HG02798 (cell line): ENCODE measurements around the gene DNAJC4.

Source experiments
- ATAC-seq: cut with Tn5 transposase; IDR thresholded peaks from one replicate; pipeline ENCODE4 v1.9.1; 2021; ENCODE audit warnings: mild to moderate bottlenecking; ENCODE audit not compliant: unreplicated experiment, poor library complexity

DNAJC4 gene

DNA sequence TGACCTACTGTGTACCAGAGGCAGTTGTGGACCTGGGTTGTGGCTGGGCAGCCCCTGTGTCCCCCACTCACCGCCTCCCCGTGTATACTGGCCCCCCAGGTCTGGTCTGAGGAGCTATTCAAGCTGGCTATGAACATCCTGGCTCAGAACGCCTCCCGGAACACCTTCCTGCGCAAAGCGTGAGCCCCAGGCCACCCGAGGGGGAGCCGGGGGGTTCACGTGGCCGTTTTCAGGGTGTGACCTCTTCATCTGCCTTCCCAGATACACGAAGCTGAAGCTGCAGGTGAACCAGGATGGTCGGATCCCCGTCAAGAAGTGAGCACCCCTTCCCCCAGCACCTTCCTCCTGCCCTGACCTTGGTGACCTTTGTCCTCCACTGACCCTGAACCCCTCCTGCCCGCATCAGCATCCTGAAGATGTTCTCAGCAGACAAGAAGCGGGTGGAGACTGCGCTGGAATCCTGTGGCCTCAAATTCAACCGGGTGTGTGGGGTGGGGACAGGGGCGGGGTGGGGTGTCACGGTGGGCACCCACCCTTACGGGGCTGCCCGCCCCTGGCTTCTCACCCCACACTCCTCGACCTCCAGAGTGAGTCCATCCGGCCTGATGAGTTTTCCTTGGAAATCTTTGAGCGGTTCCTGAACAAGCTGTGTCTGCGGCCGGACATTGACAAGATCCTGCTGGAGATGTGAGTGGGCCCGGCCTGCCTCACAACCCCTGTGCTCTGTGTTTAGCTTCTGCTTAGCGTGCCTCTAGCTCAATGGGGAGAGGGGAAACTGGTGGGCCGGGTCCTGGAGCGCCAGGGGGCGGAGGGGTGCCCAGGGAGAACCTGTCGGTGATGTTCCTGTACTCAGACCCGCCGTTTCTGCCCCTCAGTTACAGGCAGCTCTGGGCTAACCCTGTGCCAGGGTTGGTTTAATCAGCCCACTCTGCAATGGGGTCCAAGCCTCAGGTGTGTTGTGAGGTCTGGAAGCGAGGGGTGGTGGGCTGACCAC is 25.1 kb downstream of the DNAJC4 start:
- no peak for ATAC-seq

DNA sequence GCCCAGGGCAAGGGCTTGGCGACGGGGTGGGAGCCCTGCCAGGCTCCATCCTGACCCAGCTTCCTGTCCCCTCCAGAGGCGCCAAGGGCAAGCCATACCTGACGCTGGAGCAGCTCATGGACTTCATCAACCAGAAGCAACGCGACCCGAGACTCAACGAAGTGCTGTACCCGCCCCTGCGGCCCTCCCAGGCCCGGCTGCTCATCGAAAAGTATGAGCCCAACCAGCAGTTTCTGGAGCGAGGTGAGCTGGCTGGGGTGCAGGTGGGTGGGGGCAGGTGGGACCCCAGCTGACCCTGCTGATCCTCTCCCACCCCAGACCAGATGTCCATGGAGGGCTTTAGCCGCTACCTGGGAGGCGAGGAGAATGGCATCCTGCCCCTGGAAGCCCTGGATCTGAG is 26.0 kb downstream of the DNAJC4 start:
- no peak for ATAC-seq

DNA sequence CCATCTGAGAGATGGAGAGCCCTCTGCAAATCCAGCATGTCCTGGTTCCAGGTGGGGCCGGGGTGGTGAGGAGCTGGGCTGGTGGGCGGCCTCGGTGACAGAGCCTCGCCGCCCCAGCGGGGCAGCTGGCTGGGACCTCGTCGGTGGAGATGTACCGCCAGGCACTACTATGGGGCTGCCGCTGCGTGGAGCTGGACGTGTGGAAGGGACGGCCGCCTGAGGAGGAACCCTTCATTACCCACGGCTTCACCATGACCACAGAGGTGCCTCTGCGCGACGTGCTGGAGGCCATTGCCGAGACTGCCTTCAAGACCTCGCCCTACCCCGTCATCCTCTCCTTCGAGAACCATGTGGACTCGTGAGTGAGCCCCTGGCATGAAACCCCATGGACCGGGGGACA is 28.0 kb downstream of the DNAJC4 start:
- ATAC-seq: no peak

DNA sequence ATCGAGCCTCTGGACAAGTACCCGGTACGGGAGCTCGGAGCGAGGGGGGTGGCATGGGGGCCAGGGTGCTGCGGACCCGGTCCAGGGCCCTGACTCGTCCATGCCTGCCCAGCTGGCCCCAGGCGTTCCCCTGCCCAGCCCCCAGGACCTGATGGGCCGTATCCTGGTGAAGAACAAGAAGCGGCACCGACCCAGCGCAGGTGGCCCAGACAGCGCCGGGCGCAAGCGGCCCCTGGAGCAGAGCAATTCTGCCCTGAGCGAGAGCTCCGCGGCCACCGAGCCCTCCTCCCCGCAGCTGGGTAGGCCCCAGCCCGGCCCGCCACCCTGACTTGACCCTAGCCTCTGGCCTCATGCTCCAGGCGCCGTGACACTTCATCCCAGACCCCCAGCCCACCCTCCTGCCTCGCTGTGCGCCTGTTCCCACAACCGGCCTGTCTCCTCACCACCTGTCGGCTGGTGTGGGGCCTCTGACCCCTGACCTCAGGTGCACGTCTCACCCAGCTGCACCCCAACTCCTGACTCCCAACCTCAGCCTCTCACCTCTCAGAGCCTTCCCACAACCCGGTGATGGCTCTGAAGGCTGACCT is 28.7 kb downstream of the DNAJC4 start:
- ATAC-seq: no peak

DNA sequence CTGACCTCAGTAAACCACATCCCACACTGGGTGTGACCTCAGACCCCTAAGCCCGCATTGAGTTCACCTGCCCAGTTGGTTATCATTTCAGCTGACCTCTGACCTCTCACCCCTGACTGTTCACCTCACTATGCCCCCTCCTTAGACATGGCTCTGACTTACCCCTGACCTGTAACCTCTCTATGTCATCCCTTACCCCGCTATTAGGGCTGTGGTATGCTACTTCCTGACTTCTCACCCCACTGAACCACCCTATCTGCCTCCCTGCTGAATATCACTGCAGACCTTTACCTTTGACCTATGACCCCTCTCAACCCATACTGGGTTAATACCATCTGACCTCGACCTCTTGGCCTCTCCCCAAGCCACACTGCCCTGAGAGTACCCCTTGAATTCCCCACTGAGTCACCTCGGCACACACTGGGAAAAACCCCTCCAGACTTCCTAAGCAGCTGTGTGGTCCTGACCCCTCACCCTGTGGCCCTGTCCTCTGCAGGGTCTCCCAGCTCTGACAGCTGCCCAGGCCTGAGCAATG is 29.3 kb downstream of the DNAJC4 start:
- ATAC-seq: no peak

DNA sequence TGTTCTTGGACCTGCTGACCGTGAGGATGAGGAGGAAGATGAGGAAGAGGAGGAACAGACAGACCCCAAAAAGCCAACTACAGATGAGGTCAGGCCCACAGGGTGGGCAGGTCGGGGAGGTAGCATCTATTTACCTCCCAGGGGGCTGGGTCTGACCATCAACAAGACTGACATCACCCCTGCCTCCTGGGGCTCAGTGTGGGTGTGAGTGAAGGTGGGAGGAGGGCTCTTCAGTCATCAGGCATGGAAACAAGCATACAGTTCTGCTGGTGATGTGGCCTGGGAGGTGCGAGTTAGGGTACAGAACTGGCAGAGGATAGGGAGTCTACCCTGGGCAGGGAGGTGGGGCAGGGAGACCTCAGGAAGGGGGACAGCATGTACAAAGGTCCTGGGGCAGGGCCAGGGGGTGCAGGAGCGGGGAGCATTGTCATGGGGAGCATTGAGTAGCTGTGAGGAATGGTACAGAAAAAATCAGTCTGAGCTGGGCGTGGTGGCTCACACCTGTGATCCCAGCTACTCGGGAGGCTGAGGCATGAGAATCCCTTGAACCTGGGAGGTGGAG is 29.9 kb downstream of the DNAJC4 start:
- ATAC-seq: no peak

DNA sequence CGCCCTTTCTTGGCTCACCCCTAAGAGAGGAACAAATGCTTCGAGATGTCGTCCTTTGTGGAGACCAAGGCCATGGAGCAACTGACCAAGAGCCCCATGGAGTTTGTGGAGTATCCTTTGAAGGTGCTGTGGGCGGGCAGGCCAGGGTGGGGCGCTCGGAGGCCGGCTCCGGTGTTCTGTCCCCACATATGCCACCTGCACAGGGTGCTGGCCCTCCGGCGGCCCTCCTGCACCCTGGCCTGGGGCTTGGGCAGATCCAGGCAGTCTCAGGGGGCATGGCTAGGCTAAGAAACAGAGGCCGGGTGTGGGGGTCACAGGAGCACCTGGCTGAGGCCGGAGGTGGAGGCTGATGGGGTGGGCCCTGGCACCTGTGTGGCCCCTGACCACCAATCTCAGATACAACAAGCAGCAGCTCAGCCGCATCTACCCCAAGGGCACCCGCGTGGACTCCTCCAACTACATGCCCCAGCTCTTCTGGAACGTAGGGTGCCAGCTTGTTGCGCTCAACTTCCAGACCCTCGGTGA is 31.3 kb downstream of the DNAJC4 start:
- ATAC-seq: no peak

DNA sequence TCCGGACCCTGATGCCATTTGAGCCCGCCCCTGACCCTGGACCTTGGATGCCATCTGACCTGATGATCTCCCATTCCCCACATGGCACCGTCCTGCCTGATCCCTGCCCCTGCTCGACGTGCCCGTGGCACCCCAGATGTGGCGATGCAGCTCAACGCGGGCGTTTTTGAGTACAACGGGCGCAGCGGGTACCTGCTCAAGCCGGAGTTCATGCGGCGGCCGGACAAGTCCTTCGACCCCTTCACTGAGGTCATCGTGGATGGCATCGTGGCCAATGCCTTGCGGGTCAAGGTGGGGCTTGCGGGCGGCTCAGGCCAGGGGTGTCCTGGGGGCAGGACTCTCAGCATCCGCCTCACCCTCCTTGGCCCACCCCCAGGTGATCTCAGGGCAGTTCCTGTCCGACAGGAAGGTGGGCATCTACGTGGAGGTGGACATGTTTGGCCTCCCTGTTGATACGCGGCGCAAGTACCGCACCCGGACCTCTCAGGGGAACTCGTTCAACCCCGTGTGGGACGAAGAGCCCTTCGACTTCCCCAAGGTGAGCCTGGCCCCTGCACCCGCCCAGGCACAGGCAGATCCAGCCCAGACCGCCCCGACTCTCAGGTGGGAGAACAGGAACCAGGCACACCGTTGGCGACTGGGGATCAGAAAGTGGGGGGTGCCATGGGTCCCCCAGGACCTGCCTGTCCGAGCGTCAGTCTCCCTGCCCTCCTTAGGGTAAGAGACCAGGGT is 32.1 kb downstream of the DNAJC4 start:
- no peak for ATAC-seq

DNA sequence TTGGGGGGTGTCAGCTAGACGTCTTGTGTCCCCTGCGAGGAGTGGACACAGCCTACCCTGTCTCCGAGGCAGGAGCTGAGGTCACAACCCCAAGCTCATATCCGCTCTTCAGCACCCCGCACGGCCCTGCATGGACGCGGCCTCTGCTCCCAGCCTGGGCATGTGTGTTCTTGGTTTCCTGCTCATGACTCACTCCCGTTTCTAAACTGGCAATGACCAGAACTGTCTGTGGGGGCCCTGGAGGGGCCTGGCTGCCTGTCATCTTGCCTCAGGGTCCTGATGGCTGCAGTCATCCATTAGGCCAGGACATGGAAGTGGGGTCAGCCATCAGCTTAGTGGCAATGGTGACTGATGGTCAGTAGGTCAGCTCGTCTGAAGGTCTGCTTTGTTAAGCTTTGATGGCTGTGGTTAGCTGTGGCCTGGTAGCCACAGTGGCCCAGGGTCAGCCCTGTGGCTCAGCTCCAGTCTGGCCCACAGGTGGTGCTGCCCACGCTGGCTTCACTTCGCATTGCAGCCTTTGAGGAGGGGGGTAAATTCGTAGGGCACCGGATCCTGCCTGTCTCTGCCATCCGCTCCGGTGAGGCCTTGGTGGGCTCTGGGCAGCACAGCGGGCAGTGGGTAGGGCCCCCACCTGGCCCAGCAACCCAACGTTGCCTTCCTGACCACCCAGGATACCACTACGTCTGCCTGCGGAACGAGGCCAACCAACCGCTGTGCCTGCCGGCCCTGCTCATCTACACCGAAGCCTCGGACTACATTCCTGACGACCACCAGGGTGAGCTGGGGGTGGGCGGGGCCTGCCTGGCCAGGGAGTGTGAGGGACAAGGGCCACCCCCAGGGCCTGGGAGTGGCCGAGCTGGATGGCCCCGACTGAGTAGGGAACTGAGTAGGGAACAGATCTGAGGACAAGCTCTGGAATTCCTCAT is 32.9 kb downstream of the DNAJC4 start:
- no peak for ATAC-seq

DNA sequence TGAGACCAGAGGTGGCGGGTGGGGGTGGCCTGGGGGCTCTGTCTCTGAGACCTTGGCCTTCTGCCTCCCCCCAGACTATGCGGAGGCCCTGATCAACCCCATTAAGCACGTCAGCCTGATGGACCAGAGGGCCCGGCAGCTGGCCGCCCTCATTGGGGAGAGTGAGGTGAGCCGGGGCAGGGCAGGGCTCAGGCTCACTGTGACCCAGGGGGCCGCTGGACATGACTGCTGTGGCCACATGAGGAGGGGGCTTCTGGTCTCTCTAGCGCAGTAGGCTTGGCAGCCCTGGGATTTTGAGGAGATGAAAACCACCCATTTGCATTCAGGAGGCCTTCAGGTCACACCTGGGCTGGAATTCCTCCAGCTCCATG is 33.6 kb downstream of the DNAJC4 start:
- no peak for ATAC-seq

DNA sequence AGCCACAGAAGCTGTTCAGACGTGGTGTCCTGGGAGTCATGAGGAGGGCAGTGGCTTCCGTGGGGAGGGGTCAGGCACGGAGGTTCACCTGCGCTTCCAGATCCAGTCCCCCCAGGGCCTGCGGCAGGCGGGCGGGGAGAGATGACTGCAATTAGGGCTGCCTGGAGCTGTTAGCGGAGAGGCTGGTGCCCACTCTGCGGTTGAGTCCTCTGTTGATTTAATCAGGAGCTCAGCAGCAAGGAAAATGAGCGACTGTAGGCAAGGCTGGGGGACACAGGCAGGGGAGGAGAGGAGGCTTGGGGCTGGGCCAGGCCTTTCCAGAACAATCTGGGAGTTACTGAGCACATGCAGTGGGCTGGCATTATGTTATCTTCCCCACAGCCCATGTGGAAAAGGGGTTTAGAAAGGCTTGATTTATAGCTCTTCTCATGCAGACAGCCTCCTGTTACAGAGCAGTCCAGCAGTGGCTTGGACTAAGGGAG is 34.1 kb downstream of the DNAJC4 start:
- ATAC-seq: no peak

DNA sequence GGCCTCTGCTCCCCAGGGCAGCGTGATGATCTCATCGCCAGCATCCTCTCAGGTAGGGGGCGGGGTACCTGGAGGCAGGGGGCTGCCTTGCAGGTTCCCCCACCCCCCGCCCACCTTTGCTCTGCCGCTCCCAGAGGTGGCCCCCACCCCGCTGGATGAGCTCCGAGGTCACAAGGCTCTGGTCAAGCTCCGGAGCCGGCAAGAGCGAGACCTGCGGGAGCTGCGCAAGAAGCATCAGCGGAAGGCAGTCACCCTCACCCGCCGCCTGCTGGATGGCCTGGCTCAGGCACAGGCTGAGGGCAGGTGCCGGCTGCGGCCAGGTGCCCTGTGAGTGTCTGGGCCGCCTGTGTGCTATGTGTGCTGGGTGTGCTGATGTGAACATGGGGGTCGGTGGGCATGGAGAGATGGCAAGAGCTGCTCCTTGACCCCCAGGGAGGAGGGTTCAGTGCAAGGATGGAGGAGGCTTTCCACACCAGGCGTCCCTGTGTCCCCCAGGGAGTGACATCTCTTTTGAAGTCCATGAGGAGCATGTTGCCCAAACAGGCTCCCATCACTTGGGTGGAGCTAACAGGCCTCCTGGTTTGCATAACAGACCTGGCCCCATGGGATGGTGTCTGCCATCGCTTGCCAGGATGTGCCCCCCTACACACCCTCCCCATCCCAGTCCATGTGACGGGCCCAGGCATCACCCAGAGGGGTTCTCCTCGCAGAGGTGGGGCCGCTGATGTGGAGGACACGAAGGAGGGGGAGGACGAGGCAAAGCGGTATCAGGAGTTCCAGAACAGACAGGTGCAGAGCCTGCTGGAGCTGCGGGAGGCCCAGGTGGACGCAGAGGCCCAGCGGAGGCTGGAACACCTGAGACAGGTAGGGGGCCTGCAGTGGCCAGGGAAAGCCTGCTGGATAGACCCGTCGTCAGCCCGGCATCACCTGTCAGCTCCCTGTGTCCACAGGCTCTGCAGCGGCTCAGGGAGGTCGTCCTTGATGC is 35.1 kb downstream of the DNAJC4 start:
- ATAC-seq: no peak

DNA sequence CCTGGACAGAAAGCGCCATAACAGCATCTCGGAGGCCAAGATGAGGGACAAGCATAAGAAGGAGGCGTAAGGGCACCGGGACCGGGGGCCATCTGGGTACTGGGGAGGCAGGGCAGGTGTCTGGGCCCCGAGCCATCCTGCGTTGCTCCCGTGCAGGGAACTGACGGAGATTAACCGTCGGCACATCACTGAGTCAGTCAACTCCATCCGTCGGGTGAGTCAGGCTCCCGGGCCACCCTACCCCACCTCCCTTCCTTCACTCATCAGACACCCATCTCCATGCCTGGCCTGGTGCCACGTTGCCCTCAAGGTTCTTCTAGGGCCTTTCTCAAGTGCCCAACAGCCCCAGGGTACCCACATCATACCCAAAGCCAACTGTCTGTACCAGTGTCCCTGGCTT is 36.0 kb downstream of the DNAJC4 start:
- ATAC-seq: no peak

DNA sequence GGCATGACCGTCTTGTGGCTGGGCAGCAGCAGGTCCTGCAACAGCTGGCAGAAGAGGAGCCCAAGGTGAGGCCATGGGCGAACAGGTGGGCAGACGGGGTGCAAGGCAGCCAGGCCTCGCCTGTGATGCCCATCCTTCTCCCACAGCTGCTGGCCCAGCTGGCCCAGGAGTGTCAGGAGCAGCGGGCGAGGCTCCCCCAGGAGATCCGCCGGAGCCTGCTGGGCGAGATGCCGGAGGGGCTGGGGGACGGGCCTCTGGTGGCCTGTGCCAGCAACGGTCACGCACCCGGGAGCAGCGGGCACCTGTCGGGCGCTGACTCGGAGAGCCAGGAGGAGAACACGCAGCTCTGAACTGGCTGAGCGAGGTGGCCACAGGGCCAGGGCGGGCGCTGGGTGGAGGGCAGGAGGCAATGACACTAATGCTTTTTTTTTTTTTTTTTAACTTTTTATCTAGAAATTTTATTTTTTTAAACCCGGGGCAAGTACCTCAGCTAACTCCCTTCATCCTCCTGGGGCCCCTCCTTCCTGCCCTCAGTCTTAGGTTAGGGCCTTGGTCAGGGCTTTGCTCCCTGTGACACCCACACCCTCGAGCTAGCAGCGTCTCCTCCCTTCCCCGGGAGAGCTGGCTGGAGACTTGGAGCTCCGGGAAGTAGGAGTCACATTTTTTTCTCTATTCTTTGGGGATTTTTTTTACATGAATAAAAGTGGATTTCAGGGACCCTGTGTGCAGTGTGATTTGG is 37.0 kb downstream of the DNAJC4 start:
- no peak for ATAC-seq

DNA sequence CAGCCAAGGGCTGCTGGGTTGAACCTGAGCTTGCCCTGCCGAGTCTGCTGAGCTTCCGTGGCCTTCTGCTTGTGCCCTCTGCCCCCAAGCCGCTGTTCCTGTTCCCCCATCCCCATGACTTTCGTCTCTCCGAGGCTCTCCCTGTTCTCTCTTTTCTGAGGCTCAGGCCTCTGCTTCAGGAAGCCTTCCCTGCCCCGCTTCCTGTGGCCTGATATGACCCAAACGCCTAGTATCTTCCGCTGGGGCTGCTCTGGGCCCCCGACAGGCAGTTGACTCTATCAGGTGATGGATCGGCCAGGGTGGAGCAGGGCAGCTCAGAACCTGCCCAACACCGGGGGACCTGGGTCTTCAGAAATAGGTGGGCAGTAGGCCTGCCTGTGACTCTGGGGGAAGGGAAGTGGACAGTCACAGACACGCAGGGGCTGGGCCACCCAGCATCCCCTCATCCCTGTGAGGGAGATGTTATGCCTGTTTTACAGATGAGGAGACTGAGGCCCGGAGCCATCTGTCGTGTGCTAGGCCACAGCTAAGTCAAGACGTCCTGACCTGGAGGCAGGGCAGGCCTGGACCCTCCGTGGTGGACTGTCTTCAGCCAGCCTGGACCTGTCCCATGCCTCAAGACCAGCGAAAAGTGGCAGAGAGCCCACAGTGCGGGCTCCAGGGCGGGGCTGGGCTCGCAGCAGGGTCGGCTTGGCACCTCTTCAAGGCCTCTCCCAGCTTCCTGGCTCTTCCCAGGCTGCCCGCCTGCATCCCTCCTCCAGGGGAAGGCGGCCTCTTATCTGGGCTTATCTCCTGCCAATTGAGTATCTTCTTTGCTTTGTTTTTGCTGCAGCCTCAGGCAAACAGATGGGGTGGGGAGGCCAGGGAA is 37.9 kb downstream of the DNAJC4 start:
- no peak for ATAC-seq

DNA sequence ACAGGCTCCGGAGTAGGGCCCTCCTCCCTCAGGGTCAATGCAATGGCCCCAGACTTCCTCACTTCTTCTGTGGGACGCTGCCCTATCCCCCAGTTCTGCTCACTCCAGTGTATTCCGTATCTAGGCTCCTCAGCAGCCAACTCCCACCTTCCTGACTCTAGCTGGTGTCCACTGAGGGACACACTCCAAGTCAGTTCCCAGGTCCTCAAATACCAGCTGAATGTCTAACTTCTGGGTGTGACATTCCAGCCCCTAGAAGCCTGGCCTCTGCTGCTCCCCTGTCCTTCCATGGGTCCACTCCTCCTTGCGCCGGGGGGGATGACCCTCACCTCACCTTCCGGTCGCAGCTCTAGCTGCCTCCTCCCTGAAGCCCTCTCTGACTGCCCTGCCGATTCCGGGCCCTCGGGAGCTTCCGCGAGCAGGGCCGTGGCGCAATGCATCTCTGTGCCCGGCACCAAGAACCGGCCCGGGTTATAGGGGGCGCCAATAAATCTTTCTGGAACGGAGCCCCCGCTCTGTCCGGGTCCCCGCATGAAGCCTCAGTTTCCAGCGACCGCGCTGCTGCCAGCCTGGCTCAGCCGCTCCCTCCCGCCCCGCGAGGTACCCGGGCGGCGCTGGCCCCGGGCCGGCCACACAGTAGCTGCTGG is 38.7 kb downstream of the DNAJC4 start:
- ATAC-seq: peak; percentile 9
